Stimulated activated CD4-positive, alpha-beta T cell treated with anti-CD3 and anti-CD28 coated beads, Interleukin-1b, Interleukin-23, amount 100 ng/mL, for 1 hour (primary cell): ENCODE results near the gene STYXL2.

Source experiments
- DNase-seq, 2 donors: peaks; one replicate each; pipeline ENCODE4 v3.0.0-alpha.2; 2020; ENCODE audit warnings: low read depth in 2 of 2

The STYXL2 gene

GRCh38 chr1:167136191-167136614 lies 42.3 kb downstream of the STYXL2 start:
- DNase-seq, result no peak

- no peak for DNase-seq
Measured at GRCh38 chr1:167136806-167137205, 42.9 kb downstream of the STYXL2 start.

- no peak for DNase-seq
Measured at GRCh38 chr1:167137332-167137781, 43.5 kb downstream of the STYXL2 start.

- DNase-seq, result no peak
Measured at GRCh38 chr1:167137793-167138510, 44.1 kb downstream of the STYXL2 start.

- DNase-seq, result no peak
Measured at GRCh38 chr1:167138703-167139102, 44.8 kb downstream of the STYXL2 start.

- DNase-seq, result no peak
Measured at GRCh38 chr1:167141963-167142362, 48.1 kb downstream of the STYXL2 start.
